Skin of body (tissue), 2 donors: ENCODE measurements around the gene PLEKHJ1. TPM values are rescaled to one million over a fixed set of nuclear protein-coding genes. Genes with fewer than 3 reads are reported as not detected.

Experiments
- DNase-seq: peaks from one replicate; lab custom pipeline; 2025; lab: John Stamatoyannopoulos, UW
- total RNA-seq: library from RNA; depleted of rRNA; stranded (reverse); fragments of >200 nt; gene quantifications from one replicate; pipeline ENCODE4 v1.2.3, GENCODE V29; 2014

PLEKHJ1 gene
- total RNA-seq, 1 donor from 2014 or later: 36.7 TPM

- no peak for DNase-seq
Observed at GRCh38 chr19:2270157-2270422, 34.0 kb upstream of the PLEKHJ1 start.

- peak; percentile 93 for DNase-seq
Observed at GRCh38 chr19:2269244-2270156, 33.4 kb upstream of the PLEKHJ1 start.

GRCh38 chr19:2268861-2269243 lies 32.7 kb upstream of the PLEKHJ1 start:
- DNase-seq: no peak

GRCh38 chr19:2268480-2268830 lies 32.3 kb upstream of the PLEKHJ1 start:
- DNase-seq: no peak

- DNase-seq: no peak
Observed at GRCh38 chr19:2266183-2266993, 30.3 kb upstream of the PLEKHJ1 start.

- DNase-seq: no peak
Observed at GRCh38 chr19:2261438-2262172, 25.5 kb upstream of the PLEKHJ1 start.

- DNase-seq: no peak
Observed at GRCh38 chr19:2260341-2260805, 24.2 kb upstream of the PLEKHJ1 start.

- no peak for DNase-seq
Observed at GRCh38 chr19:2259336-2259735, 23.2 kb upstream of the PLEKHJ1 start.

GRCh38 chr19:2255982-2256685 lies 20.0 kb upstream of the PLEKHJ1 start, which contains the start of gene JSRP1:
TSS of gene JSRP1 (minus strand) at chr19:2256417. CDS start at chr19:2255314, 1,103 bp downstream.
- DNase-seq: no peak

- no peak for DNase-seq
Observed at GRCh38 chr19:2255112-2255845, 19.1 kb upstream of the PLEKHJ1 start.

- DNase-seq: no peak
Observed at GRCh38 chr19:2254064-2254872, 18.1 kb upstream of the PLEKHJ1 start.

GRCh38 chr19:2253106-2254063 lies 17.3 kb upstream of the PLEKHJ1 start:
- DNase-seq: no peak

GRCh38 chr19:2252797-2253105 lies 16.6 kb upstream of the PLEKHJ1 start:
- no peak for DNase-seq

- DNase-seq: no peak
Observed at GRCh38 chr19:2252055-2252796, 16.1 kb upstream of the PLEKHJ1 start.

- DNase-seq: no peak
Observed at GRCh38 chr19:2251106-2252054, 15.3 kb upstream of the PLEKHJ1 start.

- DNase-seq: no peak
Observed at GRCh38 chr19:2250766-2251105, 14.6 kb upstream of the PLEKHJ1 start.
